Sciatic nerve (tissue), 2 donors: ENCODE data around the gene ATP7A. TPM values are rescaled to one million over a fixed set of nuclear protein-coding genes. Genes with fewer than 3 reads are reported as not detected.
"Not testable (repeated sequence)": the region's sequence is repeated elsewhere in the genome, so short reads cannot be mapped to it uniquely, and the experiment has no call there.

Experiments used
- ATAC-seq: fragments of 200-7000 bp; cut with Tn5 transposase; one replicate; pipeline ENCODE4 v1.9.1; 2020; ENCODE audit warnings: mild to moderate bottlenecking, moderate library complexity
- DNase-seq: peaks from one replicate; pipeline ENCODE4 v3.0.0-alpha.2; 2020; ENCODE audit warnings: low spot score
- intact Hi-C: fragments of 100-400 bp; cut with DNase I; formaldehyde crosslinking; loops from one replicate; pipeline ENCODE4 v1.14.2; 2022
- total RNA-seq: library from RNA; stranded (reverse); fragmentation: NEBNext Ultra II Directional; extraction: Animal tissue kit (Norgen Biotek cat#: 25700); gene quantifications from one replicate; pipeline ENCODE4 v1.2.1, GENCODE V29; 2021
- donor health status: DM: no; HTN: no; CAD: no.
- donor health status: DM: no; HTN: no; CAD: no.

The ATP7A gene
- total RNA-seq, 1 donor from 2014 or later = 15.2 TPM

GRCh38 chrX:78019586-78020483 lies 109.3 kb downstream of the ATP7A start:
- ATAC-seq (no peak), DNase-seq (no peak)
- intact Hi-C loops = no loop called here

GRCh38 chrX:78024349-78025059 lies 114.0 kb downstream of the ATP7A start:
- DNase-seq (no peak), ATAC-seq (no peak)
- intact Hi-C loops = no loop called here

DNA sequence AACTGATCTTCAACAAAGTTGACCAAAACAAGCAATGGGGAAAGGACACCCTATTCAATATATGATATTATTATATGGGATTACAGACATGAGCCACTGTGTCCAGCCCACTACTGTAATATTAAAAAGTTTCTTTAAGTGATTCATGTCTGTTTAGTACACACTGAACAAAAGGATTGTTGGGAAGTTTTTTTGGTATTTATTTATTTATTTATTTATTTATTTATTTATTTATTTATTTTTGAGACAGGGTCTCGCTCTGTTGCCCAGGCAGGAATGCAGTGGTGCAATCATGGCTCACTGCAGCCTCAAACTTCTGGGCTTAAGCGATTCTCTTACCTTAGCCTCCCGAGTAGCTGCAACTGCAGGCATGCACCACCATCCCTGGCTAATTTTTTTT lies 117.3 kb downstream of the ATP7A start:
- ATAC-seq (no peak), DNase-seq (no peak)
- intact Hi-C loops = no loop called here

GRCh38 chrX:78029663-78030062 lies 119.2 kb downstream of the ATP7A start:
- intact Hi-C loops = no loop called here
- ATAC-seq (no peak), DNase-seq (no peak)

- no peak for DNase-seq
- ATAC-seq = no peak
- intact Hi-C loops = no loop called here
These were observed 124.6 kb downstream of the ATP7A start for GRCh38 chrX:78035061-78035460.

GRCh38 chrX:78037881-78038280 lies 127.4 kb downstream of the ATP7A start:
- ATAC-seq = no peak
- intact Hi-C loops = no loop called here
- DNase-seq = no peak

- intact Hi-C loops = no loop called here
- no peak for DNase-seq
- ATAC-seq = no peak
These were observed 132.1 kb downstream of the ATP7A start for GRCh38 chrX:78042601-78043000.

DNA sequence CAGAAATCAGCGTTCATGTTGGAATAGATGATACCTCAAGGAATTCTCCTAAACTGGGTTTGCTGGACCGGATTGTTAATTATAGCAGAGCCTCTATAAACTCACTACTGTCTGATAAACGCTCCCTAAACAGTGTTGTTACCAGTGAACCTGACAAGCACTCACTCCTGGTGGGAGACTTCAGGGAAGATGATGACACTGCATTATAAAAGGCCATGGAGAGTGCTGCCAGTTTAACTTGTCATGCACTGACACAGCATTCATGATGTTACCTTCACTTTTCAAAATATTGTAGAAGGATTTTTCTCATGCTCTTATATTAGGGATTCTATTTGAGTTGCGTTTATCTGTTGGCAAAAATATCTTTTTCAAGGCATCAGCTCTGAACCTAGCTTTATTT lies 135.9 kb downstream of the ATP7A start:
- intact Hi-C loops = no loop called here
- no peak for DNase-seq
- ATAC-seq = no peak

- no peak for DNase-seq
- no peak for ATAC-seq
- intact Hi-C loops = no loop called here
These were observed 137.6 kb downstream of the ATP7A start for GRCh38 chrX:78048052-78048451.

- ATAC-seq = no peak
- no peak for DNase-seq
- intact Hi-C loops = no loop called here
These were observed 153.2 kb downstream of the ATP7A start for GRCh38 chrX:78063687-78064086.

DNA sequence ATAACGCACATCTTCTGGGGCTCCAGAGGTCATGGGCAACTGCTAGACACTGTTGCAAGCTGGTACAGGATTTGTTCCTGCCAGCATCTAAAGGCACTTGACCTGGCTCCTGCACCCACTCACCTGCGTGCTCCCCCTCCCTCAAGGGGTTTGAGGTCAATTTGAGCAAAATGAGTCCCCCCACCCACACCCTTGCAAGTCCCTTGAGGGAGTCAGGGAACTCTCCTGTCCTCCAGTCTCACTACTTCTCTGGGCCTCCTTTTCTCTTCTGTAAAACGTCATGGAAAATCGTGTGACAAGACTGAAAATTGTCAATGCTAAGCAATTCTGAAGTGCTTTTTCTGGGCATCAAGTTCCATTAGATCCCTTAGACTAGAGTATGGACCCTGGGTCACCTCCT lies 153.7 kb downstream of the ATP7A start:
- intact Hi-C loops = no loop called here
- ATAC-seq = no peak

GRCh38 chrX:78064698-78065601 lies 154.5 kb downstream of the ATP7A start:
- ATAC-seq, DNase-seq, intact Hi-C loops: not testable (repeated sequence)

More for the DNA sequence above, 153.7 kb downstream of the ATP7A start:
- no peak for DNase-seq

DNA sequence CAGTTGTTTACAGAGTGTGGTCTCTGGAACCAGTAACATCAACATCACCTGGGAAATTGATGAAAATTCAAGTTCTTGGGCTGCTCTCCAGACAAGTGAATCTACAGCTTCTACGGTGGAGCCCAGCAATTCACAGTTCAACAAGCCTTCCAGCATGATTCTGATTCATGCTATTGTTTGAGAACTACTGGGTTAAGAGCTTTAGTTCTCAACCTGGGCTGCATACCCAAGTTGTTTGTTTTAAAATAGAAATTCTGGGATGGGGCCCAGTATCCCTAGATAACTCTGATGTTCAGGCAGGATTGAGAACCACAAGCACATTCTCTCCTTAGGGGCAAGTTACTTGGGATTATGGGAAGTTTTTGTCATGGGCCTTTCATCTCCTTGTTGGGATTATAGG lies 155.6 kb downstream of the ATP7A start:
- intact Hi-C loops = no loop called here
- ATAC-seq (no peak), DNase-seq (no peak)

- intact Hi-C loops = no loop called here
- ATAC-seq (no peak), DNase-seq (no peak)
These were observed 160.8 kb downstream of the ATP7A start for GRCh38 chrX:78071331-78071730.

DNA sequence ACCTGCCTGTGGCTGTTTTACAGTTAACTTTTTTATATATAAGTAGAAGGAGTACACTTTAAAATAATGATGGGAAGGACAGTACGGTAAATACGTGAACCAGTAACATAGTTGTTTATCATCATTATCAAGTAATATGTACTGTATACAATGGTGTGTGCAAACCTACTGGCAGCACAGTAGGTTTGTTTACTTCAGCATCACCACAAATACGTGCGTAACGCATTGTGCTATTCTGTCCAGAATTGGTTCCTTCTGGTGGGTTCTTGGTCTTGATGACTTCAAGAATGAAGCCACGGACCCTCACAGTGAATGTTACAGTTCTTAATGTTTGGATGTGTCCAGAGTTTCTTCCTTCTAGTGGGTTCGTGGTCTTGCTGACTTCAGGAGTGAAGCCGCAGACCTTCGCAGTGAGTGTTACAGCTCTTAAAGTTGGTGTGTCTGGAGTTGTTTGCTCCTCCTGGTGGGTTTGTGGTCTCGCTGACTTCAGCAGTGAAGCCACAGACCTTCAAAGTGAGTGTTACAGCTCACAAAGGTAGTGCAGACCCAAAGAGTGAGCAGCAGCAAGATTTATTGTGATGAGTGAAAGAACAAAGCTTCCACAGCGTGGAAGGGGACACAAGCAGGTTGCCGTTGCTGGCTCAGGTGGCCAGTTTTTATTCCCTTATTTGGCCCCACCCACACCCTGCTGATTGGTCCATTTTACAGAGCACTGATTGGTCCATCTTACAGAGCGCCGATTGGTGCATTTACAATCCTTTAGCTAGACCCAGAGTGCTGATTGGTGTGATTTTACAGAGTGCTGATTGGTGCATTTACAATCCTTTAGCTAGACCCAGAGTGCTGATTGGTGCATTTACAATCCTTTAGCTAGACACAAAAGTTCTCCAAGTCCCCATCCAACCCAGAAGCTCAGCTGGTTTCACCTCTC lies 162.9 kb downstream of the ATP7A start:
- intact Hi-C loops, DNase-seq, ATAC-seq: not testable (repeated sequence)

DNA sequence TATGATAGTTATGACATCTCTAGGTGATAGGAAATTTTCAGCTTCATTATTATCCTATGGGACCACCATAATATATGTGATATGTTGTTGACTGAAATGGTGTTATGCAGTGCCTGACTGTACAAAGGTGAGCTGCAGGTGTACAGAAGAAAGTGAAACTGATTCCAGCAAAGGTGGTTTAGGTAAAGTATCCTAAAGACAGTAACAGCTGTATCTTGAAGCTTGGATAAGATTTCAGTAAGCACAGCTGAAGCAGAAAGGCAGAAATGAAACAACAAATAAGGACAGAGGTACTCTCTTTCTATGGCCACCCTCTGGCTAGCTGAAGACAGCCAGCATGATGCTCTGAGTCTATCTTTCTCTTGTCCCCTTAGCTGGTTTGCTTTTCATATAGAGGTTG lies 163.6 kb downstream of the ATP7A start:
- ATAC-seq = no peak
- intact Hi-C loops = no loop called here

GRCh38 chrX:78075787-78076389 lies 165.4 kb downstream of the ATP7A start:
- DNase-seq = no peak
- ATAC-seq = no peak
- intact Hi-C loops = no loop called here

More for the DNA sequence above, 163.6 kb downstream of the ATP7A start:
- no peak for DNase-seq

DNA sequence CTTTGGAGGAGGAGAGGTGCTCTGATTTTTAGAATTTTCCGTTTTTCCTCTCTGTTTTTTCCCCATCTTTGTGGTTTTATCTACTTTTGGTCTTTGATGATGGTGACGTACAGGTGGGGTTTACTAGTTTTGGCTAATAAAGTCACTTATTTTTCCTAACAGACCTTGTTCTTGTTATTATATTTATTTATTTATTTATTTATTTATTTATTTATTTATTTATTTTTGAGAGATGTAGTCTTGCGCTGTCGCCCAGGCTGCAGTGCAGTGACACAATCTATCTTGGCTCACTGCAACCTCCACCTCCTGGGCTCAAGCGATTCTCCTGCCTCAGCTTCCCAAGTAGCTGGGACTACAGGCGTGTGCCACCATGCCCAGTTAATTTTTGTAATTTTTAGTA lies 170.9 kb downstream of the ATP7A start:
- intact Hi-C loops, DNase-seq, ATAC-seq: not testable (repeated sequence)
